Liver (tissue), 9 donors: ENCODE measurements around the gene CKM. TPM values are rescaled to one million over a fixed set of nuclear protein-coding genes. Genes with fewer than 3 reads are reported as not detected.

Source experiments
- DNase-seq: peaks from one replicate; pipeline ENCODE4 v3.0.0-alpha.2; 2017; ENCODE audit warnings: low spot score
- H3K27ac ChIP-seq, 2 donors: one replicate each; pipeline ENCODE4 v1.7.0; 2013; ENCODE audit warnings: inconsistent platforms in 2 of 2, low read length in 2 of 2, control low read depth in 1 of 2, low read depth in 1 of 2, mild to moderate bottlenecking in 1 of 2
- H3K27me3 ChIP-seq, 4 donors: one replicate each; pipeline versions ENCODE4 v1.6.1 to v1.7.0; 2013; ENCODE audit warnings: low read length in 3 of 4, inconsistent platforms in 1 of 4, mild to moderate bottlenecking in 1 of 4, moderate library complexity in 1 of 4; ENCODE audit not compliant: control insufficient read depth in 4 of 4, insufficient read depth in 4 of 4
- H3K36me3 ChIP-seq, 4 donors: one replicate each; pipeline versions ENCODE4 v1.6.1 to v1.7.0; 2013; ENCODE audit warnings: low read length in 3 of 4, mild to moderate bottlenecking in 3 of 4, low read depth in 1 of 4, moderate library complexity in 1 of 4; ENCODE audit not compliant: control insufficient read depth in 4 of 4, insufficient read depth in 3 of 4
- H3K4me1 ChIP-seq, 4 donors: one replicate each; pipeline versions ENCODE4 v1.6.1 to v1.7.0; 2013; ENCODE audit warnings: low read length in 3 of 4, mild to moderate bottlenecking in 3 of 4, moderate library complexity in 1 of 4; ENCODE audit not compliant: control insufficient read depth in 4 of 4, insufficient read depth in 4 of 4
- H3K4me3 ChIP-seq, 3 donors: one replicate each; pipeline versions ENCODE4 v1.6.1 to v1.7.0; 2013; ENCODE audit warnings: low read length in 3 of 3, control low read depth in 1 of 3, low read depth in 1 of 3, mild to moderate bottlenecking in 1 of 3
- H3K9ac ChIP-seq, 2 donors: one replicate each; pipeline ENCODE4 v1.7.0; 2013; ENCODE audit warnings: low read length in 2 of 2, mild to moderate bottlenecking in 2 of 2, moderate library complexity in 2 of 2, control low read depth in 1 of 2, low read depth in 1 of 2
- H3K9me3 ChIP-seq, 4 donors: one replicate each; pipeline versions ENCODE4 v1.6.1 to v1.7.0; 2013; ENCODE audit warnings: low read length in 3 of 4; ENCODE audit not compliant: control insufficient read depth in 4 of 4
- ATF3 ChIP-seq: IDR thresholded peaks from 2 replicates; pipeline ENCODE4 v1.6.1; 2016; ENCODE audit warnings: antibody characterized with exemption
- CTCF ChIP-seq: fragments of 150-350 bp; IDR thresholded peaks from 2 replicates; pipeline ENCODE4 v1.5.1; 2017; ENCODE audit warnings: improper control_type of control experiment, low read depth, low read length; ENCODE audit not compliant: missing input control
- EGR1 ChIP-seq, 2 donors: IDR thresholded peaks; 2 replicates each; pipeline ENCODE4 v1.6.1; 2016 to 2018; ENCODE audit warnings: antibody characterized with exemption in 2 of 2, low read depth in 2 of 2
- FOXA2 ChIP-seq: IDR thresholded peaks from 2 replicates; pipeline ENCODE4 v1.6.1; 2016; ENCODE audit warnings: antibody characterized with exemption
- GABPA ChIP-seq, 2 donors: IDR thresholded peaks in 1 of 2; conservative IDR thresholded peaks in 1 of 2; 2 replicates each; pipeline ENCODE4 v1.6.1; 2016; ENCODE audit warnings: antibody characterized with exemption in 2 of 2, mild to moderate bottlenecking in 1 of 2, moderate library complexity in 1 of 2
- HNF4A ChIP-seq, 2 donors: conservative IDR thresholded peaks; 2 replicates each; pipeline ENCODE4 v1.6.1; 2016; ENCODE audit warnings: antibody characterized with exemption in 2 of 2, mild to moderate bottlenecking in 2 of 2
- HNF4G ChIP-seq: IDR thresholded peaks from 2 replicates; pipeline ENCODE4 v1.6.1; 2016; ENCODE audit warnings: antibody characterized with exemption
- JUND ChIP-seq, 2 donors: IDR thresholded peaks; 2 replicates each; pipeline ENCODE4 v1.6.1; 2016; ENCODE audit warnings: antibody characterized with exemption in 2 of 2
- MAX ChIP-seq: IDR thresholded peaks from 2 replicates; pipeline ENCODE4 v1.6.1; 2016; ENCODE audit warnings: antibody characterized with exemption
- NR2F2 ChIP-seq: IDR thresholded peaks from 2 replicates; pipeline ENCODE4 v1.6.1; 2016; ENCODE audit warnings: antibody characterized with exemption
- RAD21 ChIP-seq, 2 donors: IDR thresholded peaks; 2 replicates each; pipeline ENCODE4 v1.6.1; 2016; ENCODE audit warnings: antibody characterized with exemption in 2 of 2, mild to moderate bottlenecking in 2 of 2
- REST ChIP-seq: IDR thresholded peaks from 2 replicates; pipeline ENCODE4 v1.6.1; 2016; ENCODE audit warnings: antibody characterized with exemption, mild to moderate bottlenecking
- RXRA ChIP-seq, 2 donors: IDR thresholded peaks; 2 replicates each; pipeline ENCODE4 v1.6.1; 2017 to 2018; ENCODE audit warnings: antibody characterized with exemption in 2 of 2, mild to moderate bottlenecking in 1 of 2
- SP1 ChIP-seq: IDR thresholded peaks from 2 replicates; pipeline ENCODE4 v1.6.1; 2018; ENCODE audit warnings: antibody characterized with exemption, mild to moderate bottlenecking
- TAF1 ChIP-seq: conservative IDR thresholded peaks from 2 replicates; pipeline ENCODE4 v1.6.1; 2016; ENCODE audit warnings: antibody characterized with exemption, mild to moderate bottlenecking
- YY1 ChIP-seq: IDR thresholded peaks from 2 replicates; pipeline ENCODE4 v1.6.1; 2016; ENCODE audit warnings: antibody characterized with exemption, mild to moderate bottlenecking
- ZBTB33 ChIP-seq: IDR thresholded peaks from 2 replicates; pipeline ENCODE4 v1.6.1; 2016; ENCODE audit warnings: antibody characterized with exemption
- WGBS: extraction: QIAGEN DNeasy Blood & Tissue Kit; methylation state at CpG from one replicate; pipeline ENCODE4 v1.1.7; 2013; 5-methylcytosine and 5-hydroxymethylcytosine counted together
- polyA plus RNA-seq, 2 donors: library from polyadenylated mRNA; stranded (reverse) in 1 of 2; unstranded in 1 of 2; fragments of 200-250 nt in 1 of 2; fragments of >200 nt in 1 of 2; fragmentation: Nextera tagmentation in 1 of 2; extraction: Ambion mirVana in 1 of 2; gene quantifications; one replicate each; pipeline versions ENCODE4 v1.2.1 to v1.2.3, GENCODE V29; 2013 to 2015
- total RNA-seq, 2 donors: library from RNA; depleted of rRNA; stranded (reverse); fragments of >200 nt; gene quantifications; one replicate each; pipeline ENCODE4 v1.2.3, GENCODE V29; 2014
- donor health status: healthy.
- donor health status: healthy.
- donor health status: healthy.
- donor health status: healthy.
- donor health status: healthy.

The CKM gene
- total and polyA plus RNA-seq, 4 donors = 0.05 to 0.37 (median 0.17) TPM; not detected in 1

GRCh38 chr19:45355910-45356309 is 33.2 kb upstream of the CKM start:
- no peaks in the 10 kb centered on the region for H3K4me1 ChIP-seq
- H3K36me3 ChIP-seq = peaks cover 0 to 45% (median 7%) of the 10 kb centered on the region in 4 donors
- H3K27me3 ChIP-seq = no peaks in the 10 kb centered on the region
- no peak for DNase-seq
- WGBS = 98% methylated on average over 9 of the region's 9 CpGs
- no peaks in the 10 kb centered on the region for H3K9me3 ChIP-seq
- TF ChIP-seq ZBTB33 (no peak), YY1 (no peak), FOXA2 (no peak), HNF4A (conservative IDR thresholded peaks at IDR 0.05) (no peak), SP1 (no peak), RAD21 (IDR thresholded peaks at IDR 0.05) (no peak), HNF4G (no peak), ATF3 (no peak), JUND (IDR thresholded peaks at IDR 0.05) (no peak), REST (no peak), MAX (no peak), NR2F2 (no peak), RXRA (IDR thresholded peaks at IDR 0.05) (no peak), CTCF (no peak), GABPA (IDR thresholded peaks at IDR 0.05 in 1 of 2, conservative IDR thresholded peaks at IDR 0.05 in 1 of 2) (no peak)
- no peak overlapping the region for H3K9ac ChIP-seq
- H3K27ac ChIP-seq = no peak overlapping the region
- H3K4me3 ChIP-seq = no peak overlapping the region

- DNase-seq = no peak
- H3K9me3 ChIP-seq = no peaks in the 10 kb centered on the region
- no peak overlapping the region for H3K27ac ChIP-seq
- no peaks in the 10 kb centered on the region for H3K27me3 ChIP-seq
- no peaks in the 10 kb centered on the region for H3K4me1 ChIP-seq
- no peak overlapping the region for H3K4me3 ChIP-seq
- H3K36me3 ChIP-seq = peaks cover 0 to 45% (median 7%) of the 10 kb centered on the region in 4 donors
- no peak overlapping the region for H3K9ac ChIP-seq
- 98% methylated on average over 9 of the region's 9 CpGs for WGBS
- TF ChIP-seq FOXA2 (no peak), GABPA (IDR thresholded peaks at IDR 0.05 in 1 of 2, conservative IDR thresholded peaks at IDR 0.05 in 1 of 2) (no peak), MAX (no peak), CTCF (no peak), ZBTB33 (no peak), EGR1 (IDR thresholded peaks at IDR 0.05; ENCODE audit: low read depth in 2 of 2) (no peak), HNF4A (conservative IDR thresholded peaks at IDR 0.05) (no peak), TAF1 (no peak), RAD21 (IDR thresholded peaks at IDR 0.05) (no peak), JUND (IDR thresholded peaks at IDR 0.05) (no peak)
Measured at GRCh38 chr19:45355402-45355801, 32.7 kb upstream of the CKM start.
